IMR-90 (cell line): ENCODE measurements around the gene ALOX12. TPM values are rescaled to one million over a fixed set of nuclear protein-coding genes. Genes with fewer than 3 reads are reported as not detected.

Source experiments
- ATAC-seq: fragments of 200-7000 bp; cut with Tn5 transposase; 2 replicates; pipeline ENCODE4 v1.9.1; 2020; ENCODE audit warnings: low read depth, mild to moderate bottlenecking, moderate library complexity
- BruUV-seq: library from RNA; stranded (reverse); fragments of 400-500 nt; replicated peaks from 2 replicates; lab custom pipeline; 2021; lab: Mats Ljungman, UMichigan
- CTCF ChIA-PET: fragments of 300-600 bp; formaldehyde crosslinking; extraction: SDS; loops from one replicate; lab custom pipeline; 2021; ENCODE audit warnings: antibody characterized with exemption; lab: Yijun Ruan, JAX
- POLR2A ChIA-PET: fragments of 300-600 bp; sonication (Branson Sonifier 250); formaldehyde crosslinking; loops from one replicate; lab custom pipeline; 2022; ENCODE audit warnings: antibody characterized with exemption; ENCODE audit not compliant: unreplicated experiment; lab: Charles Lee
- DNase-seq: peaks from one replicate; pipeline ENCODE4 v3.0.0; 2013
- H2AFZ ChIP-seq: replicated peaks from 2 replicates; pipeline ENCODE3; 2013; ENCODE audit warnings: low read length, mild to moderate bottlenecking; ENCODE audit not compliant: poor library complexity
- H2AK5ac ChIP-seq: 2 replicates; pipeline ENCODE4 v1.6.1; 2013; ENCODE audit warnings: low read depth, low read length, inconsistent platforms
- H2AK9ac ChIP-seq: replicated peaks from 2 replicates; pipeline ENCODE3; 2013; ENCODE audit warnings: mild to moderate bottlenecking, low read depth, low read length, moderate library complexity; ENCODE audit not compliant: poor library complexity
- H2BK120ac ChIP-seq: 2 replicates; pipeline ENCODE4 v1.6.1; 2013; ENCODE audit warnings: low read depth, low read length, inconsistent platforms
- H2BK15ac ChIP-seq: 3 replicates; pipeline ENCODE4 v1.6.1; 2013; ENCODE audit warnings: low read depth, low read length, inconsistent platforms
- H2BK20ac ChIP-seq: 2 replicates; pipeline ENCODE4 v1.6.1; 2013; ENCODE audit warnings: low read depth, mild to moderate bottlenecking, inconsistent platforms, low read length, moderate library complexity
- H2BK5ac ChIP-seq: 2 replicates; pipeline ENCODE4 v1.6.1; 2013; ENCODE audit warnings: mild to moderate bottlenecking, low read depth, low read length, inconsistent platforms; ENCODE audit not compliant: poor library complexity, severe bottlenecking
- H3K14ac ChIP-seq: replicated peaks from 2 replicates; pipeline ENCODE4 v1.6.1; 2013; ENCODE audit warnings: low read depth, low read length, inconsistent platforms
- H3K18ac ChIP-seq: 2 replicates; pipeline ENCODE4 v1.6.1; 2013; ENCODE audit warnings: low read depth, low read length, control low read depth
- H3K23ac ChIP-seq: 2 replicates; pipeline ENCODE4 v1.6.1; 2013; ENCODE audit warnings: low read depth, low read length, inconsistent platforms
- H3K27ac ChIP-seq: 2 replicates; pipeline ENCODE4 v1.5.1; 2013; ENCODE audit warnings: mild to moderate bottlenecking, control low read depth, low read length; ENCODE audit not compliant: insufficient read depth
- H3K27me3 ChIP-seq: 2 replicates; pipeline ENCODE4 v1.6.1; 2013; ENCODE audit warnings: low read length; ENCODE audit not compliant: control insufficient read depth, insufficient read depth
- H3K36me3 ChIP-seq: 2 replicates; pipeline ENCODE4 v1.6.1; 2013; ENCODE audit warnings: low read length, mixed read lengths; ENCODE audit not compliant: control insufficient read depth, insufficient read depth
- H3K4ac ChIP-seq: 2 replicates; pipeline ENCODE4 v1.6.1; 2013; ENCODE audit warnings: low read depth, low read length, inconsistent platforms
- H3K4me1 ChIP-seq: 2 replicates; pipeline ENCODE4 v1.6.1; 2013; ENCODE audit warnings: low read length, mixed read lengths; ENCODE audit not compliant: control insufficient read depth, insufficient read depth
- H3K4me2 ChIP-seq: 2 replicates; pipeline ENCODE4 v1.6.1; 2013; ENCODE audit warnings: low read depth, mild to moderate bottlenecking, control low read depth, low read length, moderate library complexity
- H3K4me3 ChIP-seq: 2 replicates; pipeline ENCODE4 v1.5.1; 2013; ENCODE audit warnings: low read depth, mild to moderate bottlenecking, control low read depth, low read length, moderate library complexity; ENCODE audit not compliant: insufficient read depth
- H3K56ac ChIP-seq: 2 replicates; pipeline ENCODE4 v1.6.1; 2013; ENCODE audit warnings: low read length, inconsistent platforms; ENCODE audit not compliant: insufficient read depth; ENCODE audit errors: extremely low read depth
- H3K79me1 ChIP-seq, 2 experiments: 2 replicates each; pipeline ENCODE4 v1.6.1; 2013; ENCODE audit warnings: low read length in 2 of 2, inconsistent platforms in 1 of 2, low read depth in 1 of 2
- H3K9ac ChIP-seq: 2 replicates; pipeline ENCODE4 v1.6.1; 2013; ENCODE audit warnings: low read depth, low read length, control low read depth
- H3K9me1 ChIP-seq: 2 replicates; pipeline ENCODE4 v1.6.1; 2013; ENCODE audit warnings: low read length, inconsistent platforms; ENCODE audit not compliant: insufficient read depth
- H3K9me3 ChIP-seq: 2 replicates; pipeline ENCODE4 v1.6.1; 2013; ENCODE audit warnings: low read length; ENCODE audit not compliant: control insufficient read depth, insufficient read depth
- H4K20me1 ChIP-seq: 2 replicates; pipeline ENCODE4 v1.6.1; 2013; ENCODE audit warnings: low read length, inconsistent platforms; ENCODE audit not compliant: insufficient read depth
- H4K5ac ChIP-seq: 2 replicates; pipeline ENCODE4 v1.6.1; 2013; ENCODE audit warnings: mild to moderate bottlenecking, low read depth, low read length, control low read depth
- H4K8ac ChIP-seq, 2 experiments: 2 replicates each; pipeline ENCODE4 v1.6.1; 2013; ENCODE audit warnings: low read depth in 2 of 2, low read length in 2 of 2, control low read depth in 1 of 2, inconsistent platforms in 1 of 2
- H4K91ac ChIP-seq: 2 replicates; pipeline ENCODE4 v1.6.1; 2013; ENCODE audit warnings: low read depth, low read length, inconsistent platforms; ENCODE audit not compliant: insufficient read depth
- BHLHE40 ChIP-seq: fragments of 150-350 bp; IDR thresholded peaks from 2 replicates; pipeline ENCODE4 v1.6.1; 2016; ENCODE audit warnings: mild to moderate bottlenecking, low read depth, low read length
- CEBPB ChIP-seq: IDR thresholded peaks from 2 replicates; pipeline ENCODE4 v1.6.1; 2012; ENCODE audit warnings: low read depth, low read length, improper control_type of control experiment
- CHD1 ChIP-seq: IDR thresholded peaks from 2 replicates; pipeline ENCODE4 v1.6.1; 2012; ENCODE audit warnings: low read depth, low read length, improper control_type of control experiment
- FOS ChIP-seq: fragments of 150-350 bp; IDR thresholded peaks from 2 replicates; pipeline ENCODE4 v1.6.1; 2016; ENCODE audit warnings: low read depth, low read length
- MAFK ChIP-seq: IDR thresholded peaks from 2 replicates; pipeline ENCODE4 v1.6.1; 2012; ENCODE audit warnings: low read depth, low read length, improper control_type of control experiment
- MXI1 ChIP-seq: IDR thresholded peaks from 2 replicates; pipeline ENCODE4 v1.6.1; 2012; ENCODE audit warnings: low read depth, mild to moderate bottlenecking, low read length, moderate library complexity, borderline replicate concordance
- NFE2L2 ChIP-seq: fragments of 150-350 bp; IDR thresholded peaks from 2 replicates; pipeline ENCODE4 v1.6.1; 2016; ENCODE audit warnings: low read depth, mild to moderate bottlenecking, low read length
- POLR2A ChIP-seq: IDR thresholded peaks from 2 replicates; pipeline ENCODE4 v1.6.1; 2012; ENCODE audit warnings: mild to moderate bottlenecking, low read depth, low read length
- RAD21 ChIP-seq: IDR thresholded peaks from 2 replicates; pipeline ENCODE4 v1.6.1; 2012; ENCODE audit warnings: low read length, improper control_type of control experiment
- SMC3 ChIP-seq: fragments of 150-350 bp; IDR thresholded peaks from 2 replicates; pipeline ENCODE4 v1.6.1; 2016; ENCODE audit warnings: low read depth, mild to moderate bottlenecking, antibody characterized with exemption, low read length, moderate library complexity
- WGBS, 2 experiments: methylation state at CpG; one replicate each; pipeline versions ENCODE4 v1.1.5 to v1.1.7; 2013; ENCODE audit warnings: missing lambda C conversion rate in 2 of 2; ENCODE audit not compliant: insufficient read length in 1 of 2; ENCODE audit errors: extremely low coverage in 2 of 2; 5-methylcytosine and 5-hydroxymethylcytosine counted together
- dilution Hi-C: fragments of 300-500 bp; cut with HindIII; formaldehyde crosslinking; loops from one replicate; pipeline ENCODE4 v1.14.3; 2018; ENCODE audit warnings: low sequenced_read_pairs; ENCODE audit not compliant: unreplicated experiment
- in situ Hi-C: fragments of 300-500 bp; cut with MboI; formaldehyde crosslinking; loops from 3 replicates; pipeline ENCODE4 v1.14.3; 2019; ENCODE audit warnings: low sequenced_read_pairs, inconsistent platforms, mixed read lengths
- intact Hi-C: fragments of 100-400 bp; cut with micrococcal nuclease; formaldehyde crosslinking; loops from 2 replicates; pipeline ENCODE4 v1.10.0; 2022
- polyA plus RNA-seq, 3 experiments: library from polyadenylated mRNA; depleted of rRNA; stranded (reverse); fragments of >200 nt; gene quantifications; 2 replicates each; pipeline ENCODE4 v1.2.3, GENCODE V29; 2012; ENCODE audit warnings: low replicate concordance in 1 of 3
- total RNA-seq: library from RNA; depleted of rRNA; stranded (reverse); fragments of >200 nt; gene quantifications from 2 replicates; pipeline ENCODE4 v1.2.3, GENCODE V29; 2012

ALOX12 gene
- total and polyA plus RNA-seq, 2 of the 4 experiments (the other 2 are of a cell fraction) = 0.03 TPM; not detected in 1

GRCh38 chr17:6997171-6997570, 1.3 kb downstream of the ALOX12 start:
- dilution Hi-C loops (no loop called here), intact Hi-C loops (no loop called here), in situ Hi-C loops (no loop called here)
- Histone ChIP-seq H3K27me3 (no peaks in the 10 kb centered on the region), H2BK20ac (no peak overlapping the region), H2AK9ac (no peak overlapping the region), H4K20me1 (no peaks in the 10 kb centered on the region; the same call in 1 of the 2 replicates), H4K8ac (no peak overlapping the region), H4K91ac (no peak overlapping the region), H3K36me3 (peaks cover 36% of the 10 kb centered on the region), H2BK15ac (no peak overlapping the region), H3K9me3 (no peaks in the 10 kb centered on the region), H2AFZ (no peak overlapping the region), H3K56ac (no peak overlapping the region), H3K4me1 (peaks cover 8% of the 10 kb centered on the region; the same call in 1 of the 2 replicates), H3K9me1 (no peaks in the 10 kb centered on the region), H3K4me2 (no peak overlapping the region), H3K23ac (no peak overlapping the region), H3K9ac (no peak overlapping the region), H3K27ac (no peak overlapping the region), H4K5ac (no peak overlapping the region), H2BK120ac (no peak overlapping the region), H3K4me3 (no peak overlapping the region), H2AK5ac (no peak overlapping the region), H3K4ac (no peak overlapping the region), H2BK5ac (no peak overlapping the region), H3K79me1 (peaks cover 0 to 4% of the 10 kb centered on the region in 2 experiments; a peak in 2 of 4 replicates), H3K18ac (no peak overlapping the region), H3K14ac (no peak overlapping the region)
- 92% methylated on average over 5 of the region's 8 CpGs; no CpG with 5 or more reads in 1 of the 2 experiments for WGBS, 2 experiments
- BruUV-seq = no TSS peak
- TF ChIP-seq CHD1 = no peak
- TF ChIP-seq POLR2A = no peak
- no peak for TF ChIP-seq SMC3
- no peak for TF ChIP-seq NFE2L2
- no peak for TF ChIP-seq MXI1
- no peak for TF ChIP-seq RAD21
- no peak for TF ChIP-seq BHLHE40
- no peak for TF ChIP-seq FOS
- no peak for TF ChIP-seq MAFK
- no peak for TF ChIP-seq CEBPB
- ChIA-PET CTCF (no interaction called here), POLR2A (no interaction called here)
- no peak for DNase-seq
- no peak for ATAC-seq
